ENCODE data around the gene FOXO6.

Gene FOXO6

DNA sequence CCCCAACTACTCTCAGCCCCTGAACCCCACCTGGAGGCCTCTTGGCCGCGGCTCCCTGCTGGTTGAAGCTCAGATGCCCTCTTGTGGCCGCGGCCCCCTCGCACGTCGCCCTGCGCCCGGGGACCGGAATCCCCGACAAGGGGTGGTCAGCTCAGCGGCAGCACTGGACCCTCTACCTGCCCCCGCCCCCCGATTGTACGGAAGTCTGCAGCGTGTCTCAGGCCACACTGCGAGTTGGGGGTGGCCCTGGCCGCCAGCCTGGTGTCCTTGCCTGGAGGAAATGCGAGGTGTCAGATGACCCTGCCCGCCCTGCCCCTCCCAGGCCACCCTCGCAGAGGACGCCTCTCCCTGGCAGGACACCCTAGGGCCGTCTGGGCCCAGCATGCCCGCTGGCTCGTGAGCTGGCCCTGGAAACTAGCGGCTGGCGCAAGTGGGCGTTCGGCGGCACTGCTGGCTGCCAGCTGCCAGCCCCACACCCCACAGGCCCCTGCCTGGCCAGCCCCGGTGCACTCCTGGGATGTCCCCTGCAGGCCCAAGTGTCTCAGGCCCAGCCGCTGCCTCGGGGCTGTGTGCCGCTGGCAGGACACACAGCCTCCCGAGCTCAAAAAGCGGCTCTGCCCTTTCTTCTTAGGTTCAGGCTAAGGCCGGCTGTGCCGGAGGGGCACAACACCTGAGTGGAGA, 62.4 kb downstream of the FOXO6 start:
- DNase-seq (ENCODE audit: low read depth in 3 of 3) = no peak

DNA sequence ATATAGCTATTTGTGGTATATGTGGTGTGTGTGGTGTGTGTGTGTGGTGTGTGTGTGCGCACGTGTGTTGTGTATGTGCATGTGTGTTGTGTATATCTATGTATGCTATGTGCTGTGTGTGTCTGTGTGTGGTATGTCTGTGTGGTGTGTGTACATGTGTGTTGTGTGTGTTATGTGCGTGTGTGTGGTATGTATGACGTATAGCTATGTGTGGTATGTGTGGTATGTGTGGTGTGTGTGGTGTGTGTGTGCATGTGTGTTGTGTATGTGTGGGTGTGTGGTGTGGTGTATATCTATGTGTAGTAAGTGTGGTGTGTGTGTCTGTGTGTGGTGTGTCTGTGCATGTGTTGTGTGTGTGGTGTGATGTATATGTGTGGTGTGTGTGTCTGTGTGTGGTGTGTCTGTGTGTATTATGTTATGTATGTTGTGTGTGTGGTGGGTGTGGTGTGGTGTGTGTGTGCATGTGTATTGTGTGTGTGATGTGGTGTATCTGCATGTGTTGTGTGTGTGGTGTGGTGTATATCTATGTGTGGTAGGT, 63.4 kb downstream of the FOXO6 start:
- no peak for DNase-seq (ENCODE audit: low read depth in 3 of 3)

DNA sequence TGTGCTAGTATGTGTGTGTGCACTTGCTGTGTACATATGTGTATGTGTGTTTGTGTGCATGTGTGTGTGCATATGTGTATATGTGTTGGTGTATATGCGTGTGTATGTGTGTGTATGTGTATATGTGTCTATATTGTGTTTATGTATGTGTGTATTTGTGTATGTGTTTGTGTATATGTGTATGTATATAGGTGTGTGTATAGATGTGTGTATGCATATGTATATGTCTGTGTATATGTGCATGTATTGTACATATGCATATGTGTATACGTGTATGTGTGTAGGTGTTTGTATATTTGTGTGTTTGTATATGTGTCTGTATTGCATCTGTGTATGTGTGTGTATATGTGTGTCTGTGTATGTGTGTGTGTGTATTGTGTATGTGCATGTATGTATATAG, 64.1 kb downstream of the FOXO6 start:
- no peak for DNase-seq (ENCODE audit: low read depth in 3 of 3)

DNA sequence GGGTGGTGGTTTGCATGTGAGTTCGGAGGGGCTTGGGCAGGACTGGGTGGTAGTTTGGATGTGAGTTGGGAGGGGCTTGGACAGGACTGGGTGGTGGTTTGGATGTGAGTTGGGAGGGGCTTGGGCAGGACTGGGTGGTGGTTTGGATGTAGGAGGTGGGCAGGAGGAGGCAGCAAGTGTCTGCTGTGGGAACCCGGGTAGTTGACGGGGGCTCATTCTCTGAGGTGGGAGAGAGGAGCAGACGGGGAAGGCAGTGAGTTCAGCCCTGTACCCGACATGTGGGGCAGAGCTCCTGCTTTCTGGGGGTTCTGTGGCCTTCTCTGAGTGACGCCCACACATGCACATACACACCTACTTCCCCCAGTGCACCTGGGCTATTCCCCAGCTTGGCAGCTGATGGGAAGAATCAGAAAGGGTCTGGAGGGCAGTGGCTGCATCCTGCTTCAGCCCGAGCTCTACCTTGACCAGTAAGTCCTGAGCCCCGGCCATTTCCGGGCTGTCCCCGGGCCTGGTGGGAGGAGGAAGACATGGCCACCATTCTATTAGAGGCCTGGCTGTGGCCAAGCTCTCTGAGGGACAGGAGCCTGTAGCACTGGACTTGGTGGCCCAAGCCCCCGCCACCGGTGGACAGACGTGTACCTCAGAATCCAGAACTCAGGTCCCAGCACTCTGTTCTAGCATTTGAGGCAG, 65.1 kb downstream of the FOXO6 start:
- no peak for DNase-seq (ENCODE audit: low read depth in 3 of 3)

DNA sequence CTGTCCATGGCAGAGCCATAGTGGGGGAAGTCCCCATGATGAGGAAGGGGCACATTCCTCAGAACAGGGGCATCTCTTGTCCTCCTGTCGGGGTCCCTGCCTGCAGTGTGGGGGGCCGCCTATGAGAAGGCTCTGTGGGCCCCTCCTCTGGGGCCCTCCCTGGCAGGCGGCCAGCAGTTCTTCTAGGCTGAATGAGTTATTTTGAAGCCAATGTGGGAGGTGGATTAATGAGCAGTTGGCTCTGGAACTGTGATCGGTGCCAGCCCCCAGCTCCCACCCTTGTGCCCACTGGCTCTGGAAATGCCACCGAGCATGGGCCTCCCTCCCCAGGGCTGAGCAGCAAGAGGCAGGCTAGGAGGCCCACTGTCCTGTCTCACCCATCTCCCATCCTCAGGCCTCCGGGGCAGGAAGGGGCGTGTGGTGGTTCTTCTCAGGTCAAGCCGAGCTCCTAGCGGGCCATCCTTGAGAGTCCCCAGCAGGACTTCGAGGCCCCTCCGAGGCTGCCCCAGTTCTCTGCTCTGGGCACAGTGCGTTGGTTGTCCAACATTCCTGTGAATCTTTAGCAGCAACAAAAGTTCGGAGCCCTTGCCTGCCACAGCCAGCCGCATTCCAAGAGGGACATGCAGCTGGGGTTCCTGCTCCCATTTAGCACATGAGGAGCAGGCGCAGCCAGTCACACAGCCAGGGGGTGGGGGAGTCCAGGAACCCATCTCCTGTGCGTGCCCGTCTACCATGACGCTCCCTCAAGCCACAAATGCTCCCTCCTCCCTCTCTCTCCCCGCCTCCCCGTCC, 66.1 kb downstream of the FOXO6 start:
- no peak for DNase-seq (ENCODE audit: low read depth in 3 of 3)

DNA sequence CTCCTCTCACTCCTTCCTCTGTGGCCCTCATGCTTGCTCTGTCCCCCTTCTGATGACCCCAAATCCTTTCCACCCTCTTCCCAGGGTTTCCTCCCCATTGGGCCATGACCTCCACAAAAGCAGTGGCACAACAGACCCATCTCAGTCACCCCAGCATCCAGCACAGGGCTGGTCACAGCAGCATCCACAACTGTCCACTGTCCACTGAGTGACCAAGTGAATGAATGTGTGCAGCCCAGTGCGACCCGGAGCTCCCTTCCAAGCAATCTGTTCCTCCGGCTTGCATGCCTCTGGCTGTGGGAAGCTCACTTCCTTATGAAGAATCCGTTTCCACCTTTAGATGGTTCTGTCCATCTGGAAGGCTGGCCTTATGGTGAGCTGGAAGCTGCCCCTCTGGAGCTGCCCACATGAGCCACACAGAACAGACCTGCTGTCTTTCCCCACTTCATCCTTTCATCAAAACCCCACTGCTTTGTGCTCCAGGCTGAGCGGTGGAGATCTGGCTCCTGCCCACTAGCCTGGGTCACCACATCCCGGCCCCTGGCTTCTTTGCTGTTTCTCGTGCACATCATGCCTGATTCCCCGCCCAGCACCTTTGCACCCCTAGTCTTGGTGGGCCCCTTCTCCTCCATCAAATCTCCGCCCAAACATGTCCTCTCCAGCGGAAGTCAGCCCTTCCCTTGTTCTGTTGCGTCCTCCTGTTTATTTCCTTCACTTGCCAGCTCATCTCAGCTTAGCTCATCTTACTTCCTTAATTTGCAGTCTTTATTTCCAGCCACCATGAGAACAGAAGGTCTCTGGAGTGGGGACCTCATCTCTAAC, 66.9 kb downstream of the FOXO6 start:
- no peak for DNase-seq (ENCODE audit: low read depth in 3 of 3)

DNA sequence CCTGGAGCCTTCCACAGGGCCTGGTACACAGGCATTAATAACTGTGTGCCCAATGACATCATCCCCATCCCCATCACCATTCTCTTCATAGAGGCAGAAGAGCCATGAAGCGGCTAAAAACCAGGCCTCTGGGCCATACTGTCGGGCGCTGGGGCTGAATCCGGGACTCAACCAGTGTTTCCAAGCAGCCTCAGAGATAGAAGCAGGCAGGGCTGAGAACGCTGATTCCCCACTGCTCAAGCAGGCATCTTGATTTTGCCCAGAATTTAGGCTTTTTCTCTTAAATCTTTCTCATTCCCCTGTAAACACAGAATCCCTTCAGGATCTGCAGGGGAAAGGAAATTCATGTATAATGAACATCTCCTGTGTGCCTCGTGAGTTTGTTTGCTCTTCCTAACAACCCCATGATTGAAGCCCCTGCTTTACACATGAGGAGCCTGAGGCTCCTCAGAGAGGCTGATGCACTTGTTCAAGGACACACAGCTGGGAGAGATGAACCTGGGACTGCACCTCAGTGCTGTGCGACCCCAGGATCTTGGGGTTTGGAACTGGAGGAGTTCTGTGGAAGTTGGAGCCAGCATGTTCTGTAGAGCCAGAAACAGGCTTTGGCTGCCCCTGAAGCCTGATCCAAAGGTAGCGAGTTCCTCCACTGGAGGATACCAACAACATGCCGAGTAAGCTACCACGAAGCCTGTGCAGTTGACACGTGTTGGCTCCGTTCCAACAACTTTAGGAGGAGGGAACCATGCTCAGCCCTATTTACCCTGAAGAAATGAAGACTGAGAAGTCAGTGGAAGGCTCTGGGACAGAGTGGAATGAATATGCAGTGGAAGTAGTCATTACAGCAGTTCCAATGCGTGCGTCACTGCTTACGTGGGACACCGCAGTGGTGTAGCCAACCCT, 67.8 kb downstream of the FOXO6 start:
- DNase-seq (ENCODE audit: low read depth in 3 of 3) = no peak

DNA sequence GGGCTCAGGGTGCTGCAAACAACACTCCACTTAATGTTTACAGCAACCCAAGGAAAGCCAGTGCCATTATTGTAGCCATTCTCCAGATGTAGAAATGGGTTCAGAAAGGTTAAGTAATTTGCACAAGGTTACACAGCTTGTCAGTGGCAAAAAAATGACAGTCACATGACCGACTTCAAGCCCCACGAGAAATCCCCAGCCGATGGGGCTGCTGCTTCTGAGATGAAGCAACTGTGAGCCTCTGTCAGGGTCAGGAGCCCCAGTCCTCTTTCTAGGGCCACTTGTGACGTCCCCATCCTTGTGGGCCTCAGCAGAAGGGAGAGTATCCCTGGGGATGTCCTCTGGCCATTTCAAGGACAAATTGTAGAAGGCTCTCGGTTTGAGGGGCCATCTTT, 68.4 kb downstream of the FOXO6 start:
- DNase-seq (ENCODE audit: low read depth in 3 of 3) = no peak

DNA sequence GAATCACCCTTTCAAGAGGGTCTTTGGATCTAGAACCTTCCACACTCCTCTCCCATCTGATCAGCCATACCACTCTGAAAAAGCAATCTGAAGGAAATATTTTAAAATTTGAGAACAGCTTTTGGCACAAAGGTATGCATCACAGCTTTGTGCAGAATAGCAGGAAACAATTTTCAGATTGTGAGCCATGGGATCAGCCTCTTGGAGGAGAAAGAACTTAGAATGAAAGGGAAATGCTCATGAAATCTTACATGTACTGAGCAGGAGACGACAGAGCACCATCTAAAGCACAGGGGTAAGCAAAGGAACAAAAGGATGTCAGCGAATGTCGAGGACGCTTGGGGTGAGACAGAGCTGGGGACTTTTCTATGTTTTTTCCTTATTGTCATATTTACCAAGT, 68.8 kb downstream of the FOXO6 start:
- DNase-seq (ENCODE audit: low read depth in 3 of 3) = no peak

DNA sequence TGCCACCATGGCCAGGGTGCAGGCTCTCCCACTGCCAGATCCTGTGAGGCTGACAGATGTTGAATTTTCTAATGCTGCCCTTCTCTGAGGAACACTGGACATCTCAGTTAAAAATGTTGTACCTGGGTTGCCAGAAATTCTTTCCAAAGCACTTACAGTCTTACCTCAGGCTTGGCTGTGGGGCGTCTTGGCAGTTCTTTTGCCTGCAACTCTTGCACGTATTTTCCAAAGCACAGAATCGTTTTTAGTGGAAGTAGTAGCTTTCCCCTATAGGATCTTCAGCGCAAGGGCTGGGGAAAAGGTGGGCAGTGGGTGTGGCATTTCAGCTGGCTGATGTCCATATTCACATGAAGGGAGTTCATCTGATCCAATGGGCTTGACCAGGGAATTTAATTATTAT, 69.3 kb downstream of the FOXO6 start:
- DNase-seq (ENCODE audit: low read depth in 3 of 3) = no peak

DNA sequence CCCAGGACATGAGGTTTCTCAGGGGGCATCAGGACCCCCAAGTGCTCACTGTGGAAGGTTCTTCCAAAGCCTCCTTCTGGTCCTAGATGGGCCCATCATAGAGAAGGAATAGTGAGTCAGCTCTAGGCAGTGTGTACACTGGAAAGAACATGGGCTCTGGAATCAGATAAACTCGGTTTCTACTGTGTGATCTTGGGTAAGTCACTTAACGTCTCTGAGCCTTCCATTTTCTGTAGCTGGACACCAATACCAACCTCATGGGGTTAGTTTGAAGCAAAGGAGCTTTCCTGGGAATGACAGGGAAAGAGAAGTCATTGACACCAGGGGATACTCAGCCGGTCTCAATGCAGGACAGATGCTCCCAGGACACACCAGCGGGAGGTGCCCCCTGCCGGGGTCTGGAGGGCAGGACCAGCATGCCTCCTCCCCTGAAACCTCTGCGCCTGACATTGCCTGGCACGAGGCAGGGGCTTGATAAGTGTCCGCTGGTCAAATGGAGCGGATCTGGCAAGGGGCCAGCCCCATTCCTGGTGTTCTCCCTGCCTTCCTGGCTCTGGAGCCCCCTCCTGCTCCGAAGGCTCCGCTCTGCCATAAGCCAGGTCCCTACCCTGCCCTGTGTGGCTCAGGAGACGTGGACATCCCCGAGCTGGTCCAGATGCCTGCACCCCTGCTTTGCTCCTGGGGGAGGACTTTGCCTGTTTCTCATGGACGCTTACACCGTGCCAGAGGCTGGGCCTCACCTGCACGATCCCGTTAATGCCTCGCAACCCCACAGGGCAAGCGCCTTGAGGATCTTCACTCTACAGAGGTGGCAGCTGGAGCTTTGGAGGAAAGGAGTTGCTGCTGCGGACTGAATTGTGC, 70.5 kb downstream of the FOXO6 start:
- no peak for DNase-seq (ENCODE audit: low read depth in 3 of 3)
